ENCODE results near the gene ACOXL.

DNA sequence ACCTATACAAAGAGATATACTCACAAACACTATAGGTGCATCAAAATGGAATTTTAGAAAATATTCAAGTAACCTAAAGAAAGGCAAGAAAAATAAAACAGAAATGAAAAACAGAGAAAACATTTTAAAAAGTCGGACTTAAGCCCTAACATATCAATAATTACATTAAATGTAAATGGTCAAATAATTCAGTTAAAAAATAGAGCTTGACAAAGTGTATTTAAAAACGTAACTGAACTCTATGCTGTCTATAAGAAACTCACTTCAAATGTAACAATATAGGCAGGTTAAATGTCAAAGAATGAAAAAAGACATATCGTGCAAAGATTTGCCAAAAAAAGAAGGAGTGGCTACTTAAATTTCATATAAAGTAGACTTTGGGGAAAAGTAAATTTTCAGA is 163.9 kb downstream of the ACOXL start:
- TF ChIP-seq, protein P1, sequence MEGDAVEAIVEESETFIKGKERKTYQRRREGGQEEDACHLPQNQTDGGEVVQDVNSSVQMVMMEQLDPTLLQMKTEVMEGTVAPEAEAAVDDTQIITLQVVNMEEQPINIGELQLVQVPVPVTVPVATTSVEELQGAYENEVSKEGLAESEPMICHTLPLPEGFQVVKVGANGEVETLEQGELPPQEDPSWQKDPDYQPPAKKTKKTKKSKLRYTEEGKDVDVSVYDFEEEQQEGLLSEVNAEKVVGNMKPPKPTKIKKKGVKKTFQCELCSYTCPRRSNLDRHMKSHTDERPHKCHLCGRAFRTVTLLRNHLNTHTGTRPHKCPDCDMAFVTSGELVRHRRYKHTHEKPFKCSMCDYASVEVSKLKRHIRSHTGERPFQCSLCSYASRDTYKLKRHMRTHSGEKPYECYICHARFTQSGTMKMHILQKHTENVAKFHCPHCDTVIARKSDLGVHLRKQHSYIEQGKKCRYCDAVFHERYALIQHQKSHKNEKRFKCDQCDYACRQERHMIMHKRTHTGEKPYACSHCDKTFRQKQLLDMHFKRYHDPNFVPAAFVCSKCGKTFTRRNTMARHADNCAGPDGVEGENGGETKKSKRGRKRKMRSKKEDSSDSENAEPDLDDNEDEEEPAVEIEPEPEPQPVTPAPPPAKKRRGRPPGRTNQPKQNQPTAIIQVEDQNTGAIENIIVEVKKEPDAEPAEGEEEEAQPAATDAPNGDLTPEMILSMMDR (IDR thresholded peaks at IDR 0.05), result no peak
- no peak for TF ChIP-seq POLR2A (IDR thresholded peaks at IDR 0.05)

Data from esophagus squamous epithelium (tissue), 4 donors.